Left lung (tissue), 10 donors: ENCODE data around the gene INPP4B. TPM values are rescaled to one million over a fixed set of nuclear protein-coding genes. Genes with fewer than 3 reads are reported as not detected.

Experiments
- ATAC-seq: fragments of 200-7000 bp; cut with Tn5 transposase; one replicate; pipeline ENCODE4 v1.9.1; 2020; ENCODE audit warnings: moderate library complexity
- DNase-seq, 4 donors: peaks; one replicate each; pipeline ENCODE4 v3.0.0-alpha.2; 2013 to 2020
- H3K27ac ChIP-seq, 2 donors: fragments of 200-600 bp; sonication (generic) in 1 of 2; one replicate each; pipeline versions ENCODE4 v1.5.0 to v1.8.0; 2020 to 2021
- H3K27me3 ChIP-seq, 2 donors: fragments of 200-600 bp; sonication (generic) in 1 of 2; one replicate each; pipeline versions ENCODE4 v1.5.0 to v1.8.0; 2020 to 2021
- H3K36me3 ChIP-seq, 2 donors: fragments of 200-600 bp; sonication (generic) in 1 of 2; one replicate each; pipeline versions ENCODE4 v1.5.0 to v1.8.0; 2020 to 2021
- H3K4me1 ChIP-seq, 2 donors: fragments of 200-600 bp; one replicate each; pipeline ENCODE4 v1.8.0; 2021
- H3K4me3 ChIP-seq, 2 donors: fragments of 200-600 bp; sonication (generic) in 1 of 2; one replicate each; pipeline versions ENCODE4 v1.5.0 to v1.8.0; 2020 to 2021; ENCODE audit warnings: mild to moderate bottlenecking in 1 of 2
- H3K9me3 ChIP-seq, 2 donors: fragments of 200-600 bp; sonication (generic) in 1 of 2; one replicate each; pipeline versions ENCODE4 v1.5.0 to v1.8.0; 2020 to 2021
- intact Hi-C, 2 donors: fragments of 100-400 bp; cut with DNase I; formaldehyde crosslinking; loops; one replicate each; pipeline versions ENCODE4 v1.11.2 to v1.14.2; 2022
- polyA plus RNA-seq, 6 donors: library from polyadenylated mRNA; unstranded; fragments of 120-200 nt; gene quantifications; one replicate each; pipeline ENCODE4 v1.2.1, GENCODE V29; 2013; ENCODE audit not compliant: insufficient read length in 6 of 6
- total RNA-seq, 2 donors: library from RNA; stranded (reverse); fragmentation: NEBNext Ultra II Directional; extraction: Animal tissue kit (Norgen Biotek cat#: 25700); gene quantifications; one replicate each; pipeline ENCODE4 v1.2.1, GENCODE V29; 2021
- TF ChIP-seq, protein P1 (sequence below), 2 donors: fragments of 200-600 bp; sonication (generic) in 1 of 2; IDR thresholded peaks; one replicate each; pipeline versions ENCODE4 v1.5.0 to v1.8.0; 2021; ENCODE audit warnings: antibody characterized with exemption in 2 of 2
- donor health status: DM: no; HTN: yes; CAD: no.
- donor health status: DM: no; HTN: no; CAD: no.

Gene INPP4B
- total and polyA plus RNA-seq, 8 donors: 7.3 to 15.1 (median 11.6) TPM

DNA sequence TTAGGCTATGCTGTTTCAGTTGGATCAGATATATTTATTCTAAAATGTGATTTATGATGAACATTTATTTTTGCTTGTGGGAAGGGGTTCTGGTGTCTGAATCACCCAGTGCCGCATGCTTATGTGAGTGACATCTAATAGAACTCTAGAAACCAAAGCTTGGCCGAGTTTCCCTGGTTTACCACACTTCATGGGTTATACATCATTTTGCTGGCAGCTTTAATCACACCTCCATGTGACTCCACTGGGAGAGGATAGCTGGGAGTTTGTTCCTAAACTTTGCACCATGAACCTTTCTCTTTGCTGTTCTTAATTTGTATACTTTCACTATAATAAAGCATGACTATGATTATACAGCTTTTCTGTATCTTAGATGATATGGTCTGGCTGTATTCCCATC is 382.9 kb downstream of the INPP4B start:
- H3K9me3 ChIP-seq: no peaks in the 10 kb centered on the region
- H3K27ac ChIP-seq: no peak overlapping the region
- no peaks in the 10 kb centered on the region for H3K27me3 ChIP-seq
- DNase-seq: no peak
- intact Hi-C loops: no loop called here
- H3K4me3 ChIP-seq: no peak overlapping the region
- TF ChIP-seq, protein P1, sequence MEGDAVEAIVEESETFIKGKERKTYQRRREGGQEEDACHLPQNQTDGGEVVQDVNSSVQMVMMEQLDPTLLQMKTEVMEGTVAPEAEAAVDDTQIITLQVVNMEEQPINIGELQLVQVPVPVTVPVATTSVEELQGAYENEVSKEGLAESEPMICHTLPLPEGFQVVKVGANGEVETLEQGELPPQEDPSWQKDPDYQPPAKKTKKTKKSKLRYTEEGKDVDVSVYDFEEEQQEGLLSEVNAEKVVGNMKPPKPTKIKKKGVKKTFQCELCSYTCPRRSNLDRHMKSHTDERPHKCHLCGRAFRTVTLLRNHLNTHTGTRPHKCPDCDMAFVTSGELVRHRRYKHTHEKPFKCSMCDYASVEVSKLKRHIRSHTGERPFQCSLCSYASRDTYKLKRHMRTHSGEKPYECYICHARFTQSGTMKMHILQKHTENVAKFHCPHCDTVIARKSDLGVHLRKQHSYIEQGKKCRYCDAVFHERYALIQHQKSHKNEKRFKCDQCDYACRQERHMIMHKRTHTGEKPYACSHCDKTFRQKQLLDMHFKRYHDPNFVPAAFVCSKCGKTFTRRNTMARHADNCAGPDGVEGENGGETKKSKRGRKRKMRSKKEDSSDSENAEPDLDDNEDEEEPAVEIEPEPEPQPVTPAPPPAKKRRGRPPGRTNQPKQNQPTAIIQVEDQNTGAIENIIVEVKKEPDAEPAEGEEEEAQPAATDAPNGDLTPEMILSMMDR (IDR thresholded peaks at IDR 0.05): no peak
- ATAC-seq: no peak
- H3K4me1 ChIP-seq: no peaks in the 10 kb centered on the region
- no peaks in the 10 kb centered on the region for H3K36me3 ChIP-seq

DNA sequence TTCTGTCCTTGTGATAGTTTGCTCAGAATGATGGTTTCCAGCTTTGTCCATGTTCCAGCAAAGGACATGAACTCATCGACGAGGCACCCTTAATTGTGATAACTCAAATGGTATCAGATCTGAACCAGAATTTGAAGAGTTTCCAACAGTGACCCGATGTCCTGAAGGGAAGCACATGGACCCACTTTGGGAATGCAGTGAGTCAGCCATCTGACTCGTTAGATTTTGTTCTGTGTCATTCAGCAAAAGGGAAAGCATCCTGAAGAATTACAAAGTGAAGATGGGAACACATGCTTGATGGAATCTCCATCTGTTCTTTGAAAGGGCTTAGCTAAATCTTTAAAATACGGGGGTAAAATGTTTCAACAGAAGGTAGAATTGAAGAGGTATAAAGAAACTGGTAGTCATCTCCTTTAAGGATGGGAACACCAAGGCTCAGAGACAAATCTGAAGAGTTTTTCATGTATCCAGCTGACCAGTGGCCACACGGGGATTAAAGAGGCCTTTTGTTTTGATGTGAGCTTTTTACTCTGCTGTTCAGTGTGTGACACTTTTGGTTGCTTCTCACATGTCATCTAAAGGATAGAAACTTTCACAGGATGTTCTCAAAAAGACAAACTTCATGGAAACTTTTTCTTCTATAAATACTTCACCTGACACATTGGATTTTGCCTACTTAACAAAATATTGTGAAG is 393.8 kb downstream of the INPP4B start:
- Histone ChIP-seq H3K4me1 (no peaks in the 10 kb centered on the region), H3K27me3 (no peaks in the 10 kb centered on the region), H3K27ac (no peak overlapping the region), H3K4me3 (no peak overlapping the region), H3K9me3 (no peaks in the 10 kb centered on the region), H3K36me3 (no peaks in the 10 kb centered on the region)
- DNase-seq: no peak
- TF ChIP-seq, protein P1 (IDR thresholded peaks at IDR 0.05): no peak
- intact Hi-C loops: no loop called here
- ATAC-seq: no peak

DNA sequence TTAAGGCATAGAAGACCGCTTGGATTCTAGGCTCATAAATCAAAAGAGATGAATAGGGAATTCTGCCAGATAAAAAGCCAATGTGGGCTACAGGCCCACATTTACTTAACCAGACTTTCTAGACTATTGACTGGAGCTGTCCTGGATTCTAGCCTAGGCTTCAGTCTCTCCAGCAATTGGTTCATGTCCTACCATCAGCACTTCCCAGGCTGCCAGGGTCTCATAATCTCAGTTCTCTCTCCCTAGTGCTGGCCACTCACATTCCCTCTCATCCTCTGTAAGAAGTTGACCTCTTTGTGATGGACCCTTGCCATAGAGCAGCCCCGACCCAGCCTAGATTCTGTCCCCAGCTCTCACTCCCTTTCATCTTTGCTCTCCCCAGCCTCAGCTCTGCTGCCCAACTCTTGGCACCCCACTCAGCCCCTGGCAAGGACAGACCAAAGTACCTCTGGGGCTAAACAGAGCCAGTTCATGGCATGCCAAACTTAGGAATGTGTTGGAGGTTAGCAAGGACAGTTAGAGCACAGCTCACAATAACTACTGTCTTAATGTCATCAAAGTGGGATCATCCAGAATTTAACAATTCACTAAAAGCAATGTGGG is 396.2 kb downstream of the INPP4B start:
- no peak overlapping the region for H3K4me3 ChIP-seq
- ATAC-seq: no peak
- TF ChIP-seq, protein P1 (IDR thresholded peaks at IDR 0.05): no peak
- H3K27ac ChIP-seq: no peak overlapping the region
- H3K27me3 ChIP-seq: no peaks in the 10 kb centered on the region
- no peaks in the 10 kb centered on the region for H3K4me1 ChIP-seq
- H3K9me3 ChIP-seq: no peaks in the 10 kb centered on the region
- DNase-seq: no peak
- intact Hi-C loops: no loop called here
- H3K36me3 ChIP-seq: no peaks in the 10 kb centered on the region

DNA sequence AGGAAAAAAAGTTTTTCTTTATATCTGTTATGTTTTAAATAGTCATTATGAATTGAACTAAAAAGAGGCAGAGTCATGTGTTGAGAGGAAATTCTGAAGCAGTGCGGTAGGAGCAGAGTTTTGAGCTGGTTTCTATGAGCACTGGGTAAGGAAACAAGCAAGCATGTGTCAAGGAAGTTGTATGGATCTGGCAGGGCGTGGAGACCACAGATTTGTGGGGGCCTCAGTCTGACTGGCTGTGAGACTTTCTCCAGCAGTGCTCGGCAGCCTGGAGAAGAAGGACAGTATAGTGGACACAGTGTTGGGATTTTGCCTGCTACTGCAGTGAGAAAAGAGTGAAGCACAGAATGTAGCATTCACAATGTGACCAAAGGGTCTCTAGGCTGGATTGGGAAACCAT is 399.1 kb downstream of the INPP4B start:
- Histone ChIP-seq H3K4me3 (no peak overlapping the region), H3K27ac (no peak overlapping the region), H3K36me3 (no peaks in the 10 kb centered on the region), H3K27me3 (no peaks in the 10 kb centered on the region), H3K4me1 (no peaks in the 10 kb centered on the region), H3K9me3 (no peaks in the 10 kb centered on the region)
- TF ChIP-seq, protein P1 (IDR thresholded peaks at IDR 0.05): no peak
- intact Hi-C loops: no loop called here
- no peak for DNase-seq
- no peak for ATAC-seq

DNA sequence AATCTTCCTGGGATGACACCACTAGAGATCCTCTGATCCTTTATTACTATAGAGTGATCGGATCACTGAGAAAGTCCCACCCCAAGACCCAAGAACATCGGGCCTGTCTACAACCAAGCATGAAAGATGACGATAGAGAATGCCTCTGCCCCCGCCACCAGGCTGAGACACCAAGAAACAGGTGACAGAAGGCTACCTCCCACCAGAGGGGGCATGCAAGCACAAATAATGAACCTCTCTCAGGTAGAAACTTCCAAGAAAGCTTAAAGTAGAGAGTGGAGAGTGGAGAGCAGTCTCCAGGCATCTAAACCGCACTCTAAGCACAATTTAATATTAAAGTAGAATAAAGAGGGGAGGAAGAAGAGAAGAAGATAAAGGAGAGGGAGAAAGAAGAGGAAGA is 402.6 kb downstream of the INPP4B start:
- Histone ChIP-seq H3K4me1 (no peaks in the 10 kb centered on the region), H3K9me3 (no peaks in the 10 kb centered on the region), H3K4me3 (no peak overlapping the region), H3K27me3 (no peaks in the 10 kb centered on the region), H3K27ac (no peak overlapping the region), H3K36me3 (no peaks in the 10 kb centered on the region)
- DNase-seq: no peak
- ATAC-seq: no peak
- TF ChIP-seq, protein P1 (IDR thresholded peaks at IDR 0.05): no peak
- intact Hi-C loops: no loop called here
